NCI-H2081 (cell line): ENCODE measurements around the gene DENND5B.
"Not testable (repeated sequence)": the region's sequence is repeated elsewhere in the genome, so short reads cannot be mapped to it uniquely, and the experiment has no call there.

Experiments
- DNase-seq, 2 experiments: peaks; one replicate each; lab custom pipeline; 2025; lab: John Stamatoyannopoulos, UW

Gene DENND5B

GRCh38 chr12:31591380-31591901, 505 bp upstream of the DENND5B start:
- no peak for DNase-seq

- peak; percentile 51 to 64 for DNase-seq
These were observed 863 bp downstream of the DENND5B start for GRCh38 chr12:31589904-31590641.

- DNase-seq, result no peak
These were observed 1.4 kb downstream of the DENND5B start for GRCh38 chr12:31589598-31589903.

- DNase-seq, result no peak
These were observed 2.0 kb downstream of the DENND5B start for GRCh38 chr12:31588976-31589375.

- no peak for DNase-seq
These were observed 4.2 kb downstream of the DENND5B start for GRCh38 chr12:31586728-31587127.

GRCh38 chr12:31585895-31586294, 5.0 kb downstream of the DENND5B start:
- no peak for DNase-seq

- no peak for DNase-seq
These were observed 5.7 kb downstream of the DENND5B start for GRCh38 chr12:31585271-31585670.

- no peak for DNase-seq
These were observed 6.2 kb downstream of the DENND5B start for GRCh38 chr12:31584782-31585181.

GRCh38 chr12:31583878-31584277, 7.1 kb downstream of the DENND5B start:
- no peak for DNase-seq

- DNase-seq, result no peak
These were observed 8.8 kb downstream of the DENND5B start for GRCh38 chr12:31582155-31582554.

- no peak for DNase-seq
These were observed 12.3 kb downstream of the DENND5B start for GRCh38 chr12:31578632-31579031.

GRCh38 chr12:31574803-31575575, 15.9 kb downstream of the DENND5B start:
- no peak for DNase-seq

- not testable (repeated sequence) for DNase-seq
These were observed 16.6 kb downstream of the DENND5B start for GRCh38 chr12:31574367-31574766.

- no peak for DNase-seq
These were observed 17.9 kb downstream of the DENND5B start for GRCh38 chr12:31572900-31573600.

GRCh38 chr12:31570880-31571279, 20.1 kb downstream of the DENND5B start:
- no peak for DNase-seq

GRCh38 chr12:31569517-31569916, 21.4 kb downstream of the DENND5B start:
- not testable (repeated sequence) for DNase-seq

GRCh38 chr12:31568498-31568897, 22.4 kb downstream of the DENND5B start:
- DNase-seq, result no peak

- DNase-seq, result no peak
These were observed 23.9 kb downstream of the DENND5B start for GRCh38 chr12:31567029-31567428.

GRCh38 chr12:31566547-31566946, 24.4 kb downstream of the DENND5B start:
- no peak for DNase-seq

GRCh38 chr12:31562594-31563328, 28.2 kb downstream of the DENND5B start:
- no peak for DNase-seq

GRCh38 chr12:31560516-31560915, 30.4 kb downstream of the DENND5B start:
- no peak for DNase-seq

GRCh38 chr12:31558521-31558920, 32.4 kb downstream of the DENND5B start:
- no peak for DNase-seq
